ENCODE data around the gene MTUS2. TPM values are rescaled to one million over a fixed set of nuclear protein-coding genes. Genes with fewer than 3 reads are reported as not detected.

Gene MTUS2
- total and polyA plus RNA-seq, 4 donors: under 0.01 to 0.70 (median 0.15) TPM

- no peaks in the 10 kb centered on the region for H3K36me3 ChIP-seq (ENCODE audit: control insufficient read depth in 4 of 4, insufficient read depth in 3 of 4, low read depth in 1 of 4, low read length in 3 of 4)
- no peak for DNase-seq (ENCODE audit: low spot score)
- no peaks in the 10 kb centered on the region for H3K27me3 ChIP-seq (ENCODE audit: control insufficient read depth in 4 of 4, insufficient read depth in 4 of 4, low read length in 3 of 4)
- no peak overlapping the region for H3K27ac ChIP-seq (ENCODE audit: low read depth in 1 of 2, low read length in 2 of 2)
- no peak overlapping the region for H3K4me3 ChIP-seq (ENCODE audit: low read depth in 1 of 3, low read length in 3 of 3)
- WGBS: 79% methylated on average over 3 of the region's 3 CpGs
- H3K9me3 ChIP-seq (ENCODE audit: control insufficient read depth in 4 of 4, low read length in 3 of 4): no peaks in the 10 kb centered on the region
- H3K9ac ChIP-seq (ENCODE audit: low read depth in 1 of 2, low read length in 2 of 2): no peak overlapping the region
- no peaks in the 10 kb centered on the region for H3K4me1 ChIP-seq (ENCODE audit: control insufficient read depth in 4 of 4, insufficient read depth in 4 of 4, low read length in 3 of 4)
- TF ChIP-seq GABPA (IDR thresholded peaks at IDR 0.05 in 1 of 2, conservative IDR thresholded peaks at IDR 0.05 in 1 of 2) (no peak), REST (IDR thresholded peaks at IDR 0.05) (no peak), ATF3 (IDR thresholded peaks at IDR 0.05) (no peak), MAX (IDR thresholded peaks at IDR 0.05) (no peak), SP1 (IDR thresholded peaks at IDR 0.05) (no peak), RAD21 (IDR thresholded peaks at IDR 0.05) (no peak), FOXA1 (IDR thresholded peaks at IDR 0.05) (no peak), TAF1 (conservative IDR thresholded peaks at IDR 0.05) (no peak), HNF4A (conservative IDR thresholded peaks at IDR 0.05) (no peak), HNF4G (IDR thresholded peaks at IDR 0.05) (no peak), YY1 (IDR thresholded peaks at IDR 0.05) (no peak), NR2F2 (IDR thresholded peaks at IDR 0.05) (no peak), JUND (IDR thresholded peaks at IDR 0.05) (no peak), FOXA2 (IDR thresholded peaks at IDR 0.05) (no peak), EGR1 (IDR thresholded peaks at IDR 0.05; ENCODE audit: low read depth in 2 of 2) (no peak), ZBTB33 (IDR thresholded peaks at IDR 0.05) (no peak), RXRA (IDR thresholded peaks at IDR 0.05) (no peak), CTCF (IDR thresholded peaks at IDR 0.05; ENCODE audit: low read depth, low read length, missing input control) (no peak)
These were observed 247.3 kb downstream of the MTUS2 start for GRCh38 chr13:29067306-29067945.
